Measurements from ENCODE around the gene CCL13.

Gene CCL13

GRCh38 chr17:34384822-34385605 lies 28.7 kb downstream of the CCL13 start:
- no peak for DNase-seq (ENCODE audit: low read depth in 3 of 3)

DNA sequence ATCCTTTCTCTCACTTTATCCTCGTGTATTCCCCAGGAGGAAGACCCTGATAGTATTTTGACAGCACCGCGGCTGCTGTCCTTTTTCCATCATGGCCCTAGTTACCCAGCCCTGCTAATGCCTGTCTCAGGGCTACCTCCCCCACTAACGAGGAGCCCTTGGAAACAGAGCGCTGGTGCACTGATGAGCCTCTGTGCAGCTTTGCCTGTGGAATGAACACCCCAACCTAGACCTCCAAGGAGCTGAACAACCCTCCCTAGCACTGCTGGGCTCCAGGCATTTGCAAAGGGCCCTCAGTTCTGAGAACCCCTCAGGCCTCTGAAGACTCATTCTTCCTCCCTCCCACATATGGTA lies 30.0 kb downstream of the CCL13 start:
- no peak for DNase-seq (ENCODE audit: low read depth in 3 of 3)

GRCh38 chr17:34386697-34387550 lies 30.6 kb downstream of the CCL13 start:
- DNase-seq (ENCODE audit: low read depth in 3 of 3) = no peak

DNA sequence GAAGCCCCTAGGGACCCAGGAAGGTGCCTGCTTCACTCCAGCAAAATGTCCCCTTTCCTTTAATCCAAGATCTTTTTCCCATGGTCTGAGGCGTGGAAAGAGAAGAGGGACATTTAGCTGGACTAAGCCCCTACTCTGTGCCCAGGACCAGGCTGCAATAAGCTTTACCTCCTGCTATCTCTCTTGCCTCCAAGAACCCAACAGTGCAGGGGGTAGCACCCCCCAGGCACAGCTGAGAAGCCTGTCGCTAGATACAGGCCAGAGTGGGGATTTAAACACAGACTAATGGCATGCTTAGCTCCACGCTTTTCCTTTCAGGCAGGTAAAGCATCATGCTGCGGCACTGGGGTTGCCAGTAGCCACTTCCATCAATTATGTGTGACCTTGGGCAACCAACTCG lies 31.3 kb downstream of the CCL13 start:
- no peak for DNase-seq (ENCODE audit: low read depth in 3 of 3)

DNA sequence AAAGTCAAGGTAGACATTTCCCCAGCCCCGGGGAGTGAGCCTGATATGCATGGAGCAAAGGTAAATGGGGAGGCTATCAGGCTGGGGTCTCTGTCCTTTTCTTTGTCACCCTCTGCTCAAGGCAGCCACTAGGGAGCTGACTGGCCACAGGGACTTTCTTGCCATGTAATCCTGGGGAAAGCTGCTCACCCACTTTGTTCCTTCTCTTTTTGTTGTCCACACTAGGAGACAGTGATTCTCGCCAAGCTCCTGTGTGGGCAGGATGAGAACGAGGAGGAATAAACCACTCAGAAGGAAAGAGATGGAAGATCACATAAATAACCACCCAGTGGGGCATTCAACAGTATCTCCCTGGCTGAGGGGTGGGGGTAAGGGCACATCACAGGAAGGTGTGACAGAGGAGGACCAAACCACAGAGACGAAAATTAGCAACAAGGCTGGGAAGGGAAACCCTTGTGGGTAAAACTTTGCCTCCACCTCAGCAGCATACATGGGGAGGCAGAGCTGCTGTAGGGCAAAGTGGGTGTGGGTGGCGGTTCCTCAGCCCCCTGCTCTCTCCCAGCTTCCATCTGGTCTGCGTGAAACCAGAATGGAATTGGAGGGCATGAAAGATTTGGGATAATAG lies 33.0 kb downstream of the CCL13 start:
- no peak for DNase-seq (ENCODE audit: low read depth in 3 of 3)

GRCh38 chr17:34390649-34391048 lies 34.4 kb downstream of the CCL13 start:
- DNase-seq (ENCODE audit: low read depth in 3 of 3) = no peak

- DNase-seq (ENCODE audit: low read depth in 3 of 3) = no peak
These were observed 35.0 kb downstream of the CCL13 start for GRCh38 chr17:34391241-34391640.

- DNase-seq (ENCODE audit: low read depth in 3 of 3) = no peak
These were observed 37.1 kb downstream of the CCL13 start for GRCh38 chr17:34393401-34393800.

DNA sequence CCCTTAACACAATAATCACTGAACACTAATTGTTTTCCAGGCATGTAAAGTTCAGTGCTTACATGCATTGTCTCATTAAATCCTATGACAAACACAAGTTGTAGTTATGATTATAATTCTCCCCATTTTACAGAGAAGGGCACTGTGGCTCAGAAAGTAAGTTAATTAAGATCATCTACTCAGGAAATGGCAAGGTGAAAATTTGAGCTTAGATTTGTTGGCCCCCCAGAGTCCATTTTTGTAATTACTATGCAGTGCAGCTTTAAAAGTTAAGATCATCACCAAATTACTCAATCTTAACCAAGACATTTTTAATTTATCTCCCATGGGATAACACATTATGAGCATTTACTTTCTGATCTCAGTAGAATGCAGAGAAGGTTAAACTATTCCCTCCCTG lies 41.0 kb downstream of the CCL13 start:
- no peak for DNase-seq (ENCODE audit: low read depth in 3 of 3)

- no peak for DNase-seq (ENCODE audit: low read depth in 3 of 3)
These were observed 42.7 kb downstream of the CCL13 start for GRCh38 chr17:34398990-34399389.

GRCh38 chr17:34399725-34400124 lies 43.4 kb downstream of the CCL13 start:
- no peak for DNase-seq (ENCODE audit: low read depth in 3 of 3)

- DNase-seq (ENCODE audit: low read depth in 3 of 3) = no peak
These were observed 44.1 kb downstream of the CCL13 start for GRCh38 chr17:34400301-34400931.

DNA sequence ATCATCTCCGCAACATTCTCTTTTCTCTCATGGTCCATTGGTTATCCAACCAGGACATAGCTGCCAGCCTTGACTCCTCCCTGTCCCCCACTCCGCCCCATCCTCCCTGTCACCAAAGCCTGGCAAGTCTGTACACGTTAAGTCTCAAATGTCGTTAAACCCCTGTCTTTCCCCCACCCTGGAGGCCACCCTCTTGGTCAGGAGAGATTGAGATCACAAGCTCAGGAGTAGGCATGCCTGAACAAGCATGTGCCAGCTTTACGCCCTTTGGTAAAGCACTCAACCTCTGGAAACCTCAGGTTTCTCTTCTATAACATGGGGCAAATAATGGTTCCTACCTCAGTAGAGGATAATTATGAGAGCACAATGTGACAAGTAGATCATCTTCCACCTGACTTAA lies 44.9 kb downstream of the CCL13 start:
- DNase-seq (ENCODE audit: low read depth in 3 of 3) = no peak

- DNase-seq (ENCODE audit: low read depth in 3 of 3) = no peak
These were observed 46.7 kb downstream of the CCL13 start for GRCh38 chr17:34403006-34403405.

DNA sequence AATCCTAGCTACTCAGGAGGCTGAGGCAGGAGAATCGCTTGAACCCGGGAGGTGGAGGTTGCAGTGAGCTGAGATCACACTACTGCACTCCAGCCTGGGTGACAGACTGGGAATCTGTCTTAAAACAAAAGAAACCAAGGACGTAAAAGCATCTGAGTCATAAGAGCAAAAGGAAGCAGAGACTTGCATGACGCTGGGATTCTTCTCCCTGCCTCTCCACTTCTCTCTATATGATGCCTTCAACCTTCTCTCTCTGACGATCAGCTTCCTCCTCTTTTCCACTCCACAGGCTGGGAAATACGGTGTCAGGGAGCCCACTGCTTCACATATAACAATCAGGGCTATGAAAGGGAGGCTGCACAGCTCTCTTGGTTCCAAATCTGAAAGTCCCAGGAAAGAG lies 49.9 kb downstream of the CCL13 start:
- DNase-seq (ENCODE audit: low read depth in 3 of 3) = no peak

Data from stimulated activated CD4-positive, alpha-beta T cell treated with anti-CD3 and anti-CD28 coated beads, TNF-alpha, amount 100 ng/mL, for 48 hours (primary cell).